ENCODE results near the gene PCDHGA6. TPM values are rescaled to one million over a fixed set of nuclear protein-coding genes. Genes with fewer than 3 reads are reported as not detected.

The PCDHGA6 gene
- 2.2 and 2.3 TPM in 2 replicates for total RNA-seq (ENCODE audit: low replicate concordance)

GRCh38 chr5:141373673-141374317 lies at the start of gene PCDHGA6:
PCDHGA6 (plus strand) TSS chr5:141373891; CDS start chr5:141374084, 193 bp downstream.

GRCh38 chr5:141330299-141331080 lies 43.2 kb upstream of the PCDHGA6 start, which contains the start of gene PCDHGA1:
PCDHGA1 (plus strand) TSS chr5:141330514.

GRCh38 chr5:141338538-141339306 lies 35.0 kb upstream of the PCDHGA6 start, which contains the start of gene PCDHGA2:
PCDHGA2 (plus strand) TSS chr5:141338760.

GRCh38 chr5:141343242-141343952 lies 30.3 kb upstream of the PCDHGA6 start, which contains the start of gene PCDHGA3:
PCDHGA3 (plus strand) TSS chr5:141343829; CDS start chr5:141344034, 205 bp downstream.

GRCh38 chr5:141349917-141350619 lies 23.6 kb upstream of the PCDHGA6 start, which contains the start of gene PCDHGB1:
PCDHGB1 (plus strand) TSS chr5:141350099; CDS start chr5:141350261, 162 bp downstream.

GRCh38 chr5:141354900-141355469 lies 18.7 kb upstream of the PCDHGA6 start, which contains the start of gene PCDHGA4:
PCDHGA4 (plus strand) TSS chr5:141355021; CDS start chr5:141355108, 87 bp downstream.

GRCh38 chr5:141359790-141360426 lies 13.8 kb upstream of the PCDHGA6 start, which contains the start of gene PCDHGB2:
PCDHGB2 (plus strand) TSS chr5:141359994; CDS start chr5:141360136, 142 bp downstream.

GRCh38 chr5:141363952-141364660 lies 9.6 kb upstream of the PCDHGA6 start, which contains the start of gene PCDHGA5:
PCDHGA5 (plus strand) TSS chr5:141364162; CDS start chr5:141364331, 169 bp downstream.

GRCh38 chr5:141369994-141370848 lies 3.5 kb upstream of the PCDHGA6 start, which contains the start of gene PCDHGB3:
PCDHGB3 (plus strand) TSS chr5:141370242; CDS start chr5:141370395, 153 bp downstream.

GRCh38 chr5:141382469-141383294 lies 9.0 kb downstream of the PCDHGA6 start, which contains the start of gene PCDHGA7:
PCDHGA7 (plus strand) TSS chr5:141382742; CDS start chr5:141382900, 158 bp downstream.

GRCh38 chr5:141387557-141388311 lies 14.0 kb downstream of the PCDHGA6 start, which contains the start of gene PCDHGB4:
PCDHGB4 (plus strand) TSS chr5:141387698; CDS start chr5:141387885, 187 bp downstream.

GRCh38 chr5:141392429-141393198 lies 18.9 kb downstream of the PCDHGA6 start, which contains the start of gene PCDHGA8:
PCDHGA8 (plus strand) TSS chr5:141392633; CDS start chr5:141392814, 181 bp downstream.

GRCh38 chr5:141397756-141398551 lies 24.3 kb downstream of the PCDHGA6 start, which contains the start of gene PCDHGB5:
PCDHGB5 (plus strand) TSS chr5:141397947; CDS start chr5:141398128, 181 bp downstream.

GRCh38 chr5:141402553-141403243 lies 29.0 kb downstream of the PCDHGA6 start, which contains the start of gene PCDHGA9:
PCDHGA9 (plus strand) TSS chr5:141402778; CDS start chr5:141402953, 175 bp downstream.

Data from smooth muscle cell of the coronary artery (primary cell).